GM18505 (cell line): ENCODE data around the gene ANKRD65.
"Not testable (repeated sequence)": the region's sequence is repeated elsewhere in the genome, so short reads cannot be mapped to it uniquely, and the experiment has no call there.

Experiments
- ATAC-seq: cut with Tn5 transposase; IDR thresholded peaks from one replicate; pipeline ENCODE4 v1.9.1; 2021; ENCODE audit not compliant: unreplicated experiment
- POLR2A ChIP-seq: IDR thresholded peaks from 4 replicates; pipeline ENCODE4 v1.6.1; 2011; ENCODE audit warnings: borderline replicate concordance; ENCODE audit not compliant: insufficient read depth, insufficient read length; ENCODE audit errors: extremely low read depth

ANKRD65 gene

DNA sequence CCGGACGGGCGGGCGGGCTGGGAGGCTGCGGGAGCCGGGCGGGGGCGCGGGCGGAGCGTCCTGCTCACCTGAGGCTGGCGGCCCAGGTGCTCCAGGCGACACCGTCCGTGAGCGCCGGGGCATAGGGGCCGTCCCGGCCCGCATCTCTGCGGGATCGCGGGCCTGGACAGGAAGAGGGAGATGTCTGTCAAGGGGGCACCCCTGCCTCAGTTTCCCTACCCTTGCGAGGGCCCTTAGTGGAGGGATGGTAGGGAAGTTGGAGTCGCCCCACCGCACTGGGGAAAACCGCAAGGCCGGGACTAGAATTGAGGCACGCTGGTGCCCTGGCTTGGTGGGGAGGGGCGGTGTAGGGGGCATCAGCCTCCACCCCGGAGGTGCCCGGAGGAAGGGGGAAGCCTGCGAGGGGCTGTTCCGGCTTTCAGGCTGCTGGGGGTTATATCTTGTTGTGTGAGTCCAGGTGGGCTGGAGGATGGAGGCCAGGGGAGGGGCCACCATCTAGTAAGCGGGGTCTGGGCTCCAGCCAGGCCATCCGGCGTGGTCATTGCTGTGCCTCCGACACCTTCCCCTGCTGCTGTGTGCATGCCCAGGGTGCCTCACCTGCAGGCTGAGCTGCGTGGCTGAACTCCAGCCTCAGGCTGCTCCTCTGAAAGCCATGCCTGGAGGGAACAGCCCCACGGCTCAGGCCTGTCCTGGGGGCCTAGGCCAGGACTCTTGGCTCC, 15.0 kb upstream of the ANKRD65 start:
- no peak for ATAC-seq
- no peak for TF ChIP-seq POLR2A

DNA sequence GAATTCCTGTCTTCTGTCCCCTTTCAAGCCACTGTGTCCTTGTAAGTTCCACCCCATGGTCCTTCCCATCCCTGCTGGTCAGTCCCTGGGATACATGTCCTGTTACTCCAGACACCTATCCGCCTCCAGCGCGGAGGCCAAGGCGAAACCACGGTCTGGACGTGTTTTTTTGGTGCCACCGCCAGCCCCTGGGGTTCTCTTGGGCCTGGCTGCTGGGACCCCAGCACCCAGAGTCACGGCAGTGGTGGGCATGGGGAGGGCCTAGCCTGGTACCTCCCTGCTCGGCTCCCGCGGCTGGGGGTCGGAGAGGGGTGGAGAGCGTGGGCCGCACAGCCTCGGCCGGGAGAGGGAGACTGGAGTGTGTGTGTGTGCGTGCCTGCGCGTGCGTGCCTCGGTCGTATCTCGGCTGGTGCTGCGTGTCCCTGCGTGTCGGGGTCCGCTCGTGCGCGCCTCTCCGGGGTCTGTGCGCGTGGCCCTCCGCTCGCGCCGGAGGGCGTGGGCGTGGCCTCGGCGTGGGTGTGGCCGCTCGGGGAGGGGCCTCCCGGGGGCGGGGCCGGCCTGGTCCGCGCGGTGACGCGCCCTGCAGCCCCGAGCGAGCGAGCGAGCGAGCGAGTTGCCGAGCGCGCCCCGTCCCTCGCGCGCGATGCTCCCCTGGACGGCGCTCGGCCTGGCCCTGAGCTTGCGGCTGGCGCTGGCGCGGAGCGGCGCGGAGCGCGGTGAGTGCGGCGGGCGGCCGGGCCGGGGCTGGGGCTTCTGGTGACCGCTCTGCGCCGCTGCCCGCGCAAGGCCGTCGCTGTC, 14.2 kb upstream of the ANKRD65 start, which contains the start of gene VWA1:
VWA1 (plus strand) TSS at position 585 of the 798 bp plus-strand sequence; CDS start at position 644, 59 bp downstream.
- no peak for ATAC-seq
- no peak for TF ChIP-seq POLR2A

DNA sequence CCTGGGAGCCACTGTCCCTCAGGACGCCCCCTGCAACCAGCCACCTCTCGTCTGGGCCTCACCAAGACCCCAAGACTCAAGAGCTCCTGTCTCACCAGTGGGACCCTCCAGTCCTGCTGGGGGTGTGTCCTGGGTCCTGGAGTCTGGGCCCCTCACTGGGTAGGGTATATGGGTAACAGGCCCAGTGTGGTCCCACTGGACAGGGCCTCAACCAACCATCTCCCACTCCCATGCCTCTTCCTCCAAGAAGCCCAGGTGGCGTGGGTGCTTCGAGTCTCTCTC, 13.7 kb upstream of the ANKRD65 start:
- TF ChIP-seq POLR2A: no peak
- ATAC-seq: no peak

DNA sequence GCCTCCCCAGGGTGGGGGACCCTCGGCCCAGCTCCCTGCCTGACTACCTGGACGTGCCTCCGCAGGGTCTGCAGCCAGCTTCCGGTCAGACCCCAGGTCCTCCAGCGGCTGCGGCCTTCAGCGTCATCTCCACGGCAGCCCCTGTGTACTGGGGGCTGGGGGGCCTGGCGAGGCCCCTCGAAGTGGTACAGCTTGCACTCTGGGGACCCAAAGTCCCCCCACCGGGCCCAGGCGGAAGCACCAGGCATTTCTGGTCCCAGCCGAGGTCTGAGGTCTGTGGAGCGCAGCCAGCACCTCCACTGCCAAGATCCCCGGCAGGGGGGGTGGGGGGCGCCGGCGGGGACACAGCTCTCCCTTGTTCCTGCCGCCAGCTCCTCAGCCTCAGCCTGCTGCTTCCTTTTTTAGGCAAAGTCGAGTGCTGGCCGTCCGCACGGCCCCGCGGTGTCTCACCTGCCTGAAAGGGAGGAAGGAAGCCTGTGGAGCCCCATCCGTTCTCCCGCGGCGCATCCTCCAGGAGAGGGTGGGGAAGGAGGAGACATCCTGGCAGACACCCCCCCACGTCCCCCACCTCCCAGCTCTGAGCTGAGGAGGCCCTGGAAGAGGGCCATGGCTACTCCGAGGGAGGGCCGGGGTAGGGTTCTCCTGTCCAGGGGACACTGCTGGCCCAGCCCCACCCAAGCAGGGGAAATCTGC, 13.2 kb upstream of the ANKRD65 start:
- TF ChIP-seq POLR2A: no peak

DNA sequence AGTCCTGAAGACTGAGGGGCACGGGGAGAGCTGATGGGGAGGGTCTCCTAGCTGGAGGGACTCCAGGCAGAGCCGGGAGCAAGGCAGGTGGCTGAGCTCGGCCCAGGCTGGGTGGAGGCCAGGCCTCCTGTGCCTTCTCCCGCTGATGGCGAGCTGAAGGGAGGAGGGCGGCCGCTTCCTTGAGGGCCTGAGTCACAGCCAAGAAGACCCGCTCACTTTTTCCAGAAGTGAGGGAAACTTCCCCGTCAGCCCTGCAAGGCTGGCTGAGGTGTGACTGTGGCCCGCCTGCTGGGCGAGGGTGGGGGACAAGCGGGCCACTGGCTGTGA, 12.7 kb upstream of the ANKRD65 start:
- ATAC-seq: no peak
- TF ChIP-seq POLR2A: no peak

More for the DNA sequence above, 13.2 kb upstream of the ANKRD65 start:
- ATAC-seq: no peak

DNA sequence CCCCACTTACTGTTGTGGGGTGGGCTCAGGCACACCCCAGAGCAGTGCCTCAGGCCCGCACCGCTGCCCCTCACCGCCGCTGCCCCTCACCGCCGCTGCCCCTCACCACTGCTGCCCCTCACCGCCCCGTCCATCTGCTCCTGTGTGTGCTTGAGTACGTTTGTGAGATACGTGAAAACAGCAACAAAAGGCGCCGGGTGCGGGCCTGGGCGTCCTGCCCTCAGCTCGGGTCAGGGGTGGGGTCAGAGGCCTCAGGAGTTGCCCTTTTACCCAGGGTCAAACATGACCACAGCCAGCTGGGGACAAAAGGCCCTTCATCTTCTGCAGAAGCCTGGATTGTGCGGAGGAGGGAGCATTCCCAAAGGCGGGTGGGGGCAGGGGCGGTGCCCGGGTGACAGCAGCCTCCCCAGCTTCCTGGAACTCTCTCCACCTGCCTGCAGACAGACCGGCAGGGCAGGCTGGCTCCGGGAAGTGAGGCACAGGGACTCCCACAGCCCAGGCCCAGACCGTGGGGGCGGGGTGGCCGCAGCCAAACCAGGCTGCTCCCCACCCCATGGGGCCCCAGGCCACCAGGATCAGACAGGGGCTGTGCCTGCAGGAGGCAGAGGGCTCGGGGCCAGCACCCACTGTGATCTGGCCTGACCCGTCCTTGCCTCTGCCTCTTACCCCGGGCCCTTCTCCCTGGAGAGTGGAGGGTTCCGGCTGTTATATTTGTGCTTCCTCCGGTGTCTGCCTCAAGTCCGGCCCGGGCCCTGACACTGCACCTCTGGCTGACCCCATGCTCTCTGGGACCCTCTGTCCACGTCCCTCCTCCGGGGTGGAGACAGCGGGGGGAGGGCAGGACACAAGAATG, 12.1 kb upstream of the ANKRD65 start:
- no peak for TF ChIP-seq POLR2A
- ATAC-seq: no peak

DNA sequence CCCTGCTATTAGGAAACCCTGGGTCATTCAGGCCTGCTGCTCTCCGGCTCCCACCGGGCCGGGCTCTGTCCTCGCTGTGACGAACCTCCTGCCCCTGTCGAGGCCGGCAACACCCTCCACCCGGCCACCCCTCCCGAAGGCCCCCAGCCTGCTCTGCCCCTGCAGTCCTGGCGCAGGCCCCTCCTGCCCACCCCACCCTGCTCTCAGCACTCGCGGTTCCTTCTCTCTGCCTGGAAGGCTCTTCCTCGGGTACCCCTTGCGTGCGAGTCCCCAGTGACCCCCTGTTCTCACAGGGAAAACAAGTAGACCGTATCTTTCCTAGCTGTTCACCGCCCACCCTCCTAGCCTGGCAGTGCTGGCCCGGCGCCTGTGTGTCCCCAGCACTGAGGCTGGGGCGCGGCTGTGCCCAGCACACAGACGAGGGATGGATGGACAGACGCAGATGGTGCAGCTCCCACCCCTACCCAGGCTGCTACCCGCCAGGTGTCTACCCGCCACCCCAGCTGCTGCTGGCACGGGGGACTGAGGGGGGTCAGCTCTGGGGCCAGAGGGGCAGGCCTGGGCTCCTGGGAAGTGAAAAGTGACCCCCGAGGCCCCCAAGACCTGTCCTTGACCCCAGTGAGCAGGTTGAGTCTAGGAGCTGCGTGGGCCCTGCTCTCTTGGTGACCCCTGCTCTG, 11.3 kb upstream of the ANKRD65 start:
- no peak for TF ChIP-seq POLR2A
- ATAC-seq: no peak

DNA sequence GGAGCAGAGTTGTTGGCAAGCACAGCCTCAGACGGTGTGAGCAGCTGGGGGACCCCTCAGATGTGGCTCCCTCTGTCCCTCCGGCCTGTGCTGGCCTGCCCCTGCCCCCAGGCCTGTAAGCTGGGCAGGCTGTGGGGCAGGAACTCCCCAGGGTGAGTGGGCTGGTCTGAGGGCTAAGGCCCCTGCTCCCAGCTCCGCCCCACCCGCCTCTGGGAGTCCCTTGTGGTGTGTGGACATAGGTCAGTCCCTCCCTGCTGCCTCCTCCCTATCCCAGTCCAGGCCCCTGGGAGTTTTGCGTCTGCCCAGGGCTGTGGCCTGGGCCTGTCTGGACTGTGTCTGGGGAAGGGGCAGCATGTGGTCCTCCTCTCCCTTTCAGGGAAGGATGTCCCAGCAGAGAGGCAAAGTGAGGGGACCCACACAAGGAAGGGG, 10.8 kb upstream of the ANKRD65 start:
- no peak for ATAC-seq
- TF ChIP-seq POLR2A: no peak

DNA sequence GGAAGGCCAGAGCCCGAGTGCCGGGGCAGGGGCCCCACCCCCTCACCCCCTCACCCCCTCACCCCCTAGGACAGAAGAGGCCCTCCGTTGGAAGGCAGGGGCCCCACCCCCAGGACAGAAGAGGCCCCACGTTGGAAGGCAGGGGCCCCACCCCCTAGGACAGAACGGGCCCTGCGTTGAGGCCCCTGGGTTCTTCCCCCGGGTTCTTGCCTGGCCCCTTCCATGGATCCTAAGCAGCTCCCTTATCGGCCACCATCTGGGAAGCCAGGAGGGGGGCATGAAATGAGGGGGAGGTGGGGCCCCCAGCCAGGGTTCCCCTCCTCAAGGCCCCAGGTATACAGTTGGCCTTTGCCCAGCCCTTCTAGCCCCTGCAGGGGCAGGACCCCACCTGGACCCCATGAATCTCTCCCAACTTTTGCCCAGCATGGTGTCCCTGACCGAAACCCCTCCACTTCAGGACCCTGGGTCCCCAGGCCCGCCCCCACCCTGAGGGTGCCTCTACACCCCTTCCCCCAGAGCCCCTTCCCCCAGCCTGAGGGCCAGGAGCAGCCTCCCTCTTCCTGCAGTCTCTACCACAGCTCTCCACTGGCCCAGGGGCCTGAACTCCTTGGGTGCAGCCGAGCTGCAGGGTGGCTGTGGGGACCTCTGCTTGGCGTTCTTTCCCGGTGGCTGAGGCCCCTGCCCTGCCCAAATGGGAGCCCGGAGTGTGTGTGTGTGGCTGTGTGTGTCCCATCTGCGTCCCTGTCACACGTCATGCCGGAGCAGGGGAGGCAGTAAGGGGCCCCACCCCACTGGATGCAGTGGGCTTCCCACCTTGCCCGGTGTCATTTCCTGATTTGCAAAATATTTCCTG, 10.1 kb upstream of the ANKRD65 start:
- no peak for TF ChIP-seq POLR2A
- no peak for ATAC-seq

DNA sequence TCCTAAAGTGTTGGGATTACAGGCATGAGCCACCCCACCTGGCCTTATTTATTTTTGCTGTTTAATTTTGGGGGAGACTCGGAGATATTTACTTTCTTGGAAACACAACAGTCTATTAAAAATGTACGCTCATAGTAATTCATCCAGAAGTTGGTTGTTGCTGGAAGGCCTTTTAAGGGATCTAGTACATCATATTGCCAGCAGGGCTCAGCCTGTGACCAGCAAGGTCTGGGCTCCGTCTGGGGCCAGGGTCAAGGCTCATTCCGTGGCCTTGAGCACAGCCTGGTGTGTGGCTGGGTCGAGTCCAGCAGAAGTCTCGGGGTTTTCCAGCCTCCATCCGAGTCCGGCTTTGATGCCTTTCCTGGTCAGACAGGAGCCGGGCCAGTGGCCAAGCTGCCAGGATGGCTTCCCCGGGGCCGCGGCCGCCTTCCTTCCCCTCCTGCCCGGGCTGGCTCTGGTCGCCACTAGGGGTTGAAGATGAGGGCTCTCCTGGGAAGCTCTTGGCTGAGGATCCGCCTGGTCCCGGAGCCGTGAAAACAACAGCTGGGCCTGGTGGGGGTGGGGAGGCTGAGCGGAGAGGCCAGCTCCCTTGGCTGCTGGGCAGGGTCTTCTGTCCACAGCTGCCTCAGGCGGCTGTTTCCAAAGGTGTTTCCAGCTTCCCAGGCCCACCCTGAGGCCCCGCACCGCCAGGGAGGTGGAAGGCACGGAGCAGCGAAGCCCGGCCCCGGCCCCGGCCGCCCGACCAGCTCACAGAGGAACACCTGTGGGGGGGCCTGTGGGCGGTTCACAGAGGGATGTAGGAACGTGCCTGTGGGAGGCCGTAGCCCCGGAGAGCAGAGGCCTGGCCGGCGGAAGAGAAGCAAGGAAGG, 9.3 kb upstream of the ANKRD65 start:
- TF ChIP-seq POLR2A: no peak
- ATAC-seq: no peak

DNA sequence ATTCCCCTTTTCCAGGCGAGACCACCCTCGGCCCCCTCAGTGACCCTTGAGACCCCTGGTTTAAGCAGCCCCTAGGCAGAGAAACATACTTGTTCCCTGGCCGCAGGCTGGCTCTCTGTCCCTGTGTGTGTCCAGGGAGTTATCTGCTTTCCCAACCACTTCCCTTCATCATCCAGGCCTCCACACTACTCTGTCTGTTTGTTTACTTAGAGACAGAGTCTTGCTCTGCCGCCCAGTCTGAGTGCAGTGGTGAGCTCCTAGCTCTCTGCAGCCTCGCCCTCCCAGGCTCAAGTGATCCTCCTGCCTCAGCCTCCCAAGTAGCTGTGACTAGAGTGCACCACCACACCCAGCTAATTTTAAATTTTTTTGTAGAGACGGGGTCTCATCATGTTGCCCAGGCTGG, 8.6 kb upstream of the ANKRD65 start:
- ATAC-seq: no peak
- no peak for TF ChIP-seq POLR2A

DNA sequence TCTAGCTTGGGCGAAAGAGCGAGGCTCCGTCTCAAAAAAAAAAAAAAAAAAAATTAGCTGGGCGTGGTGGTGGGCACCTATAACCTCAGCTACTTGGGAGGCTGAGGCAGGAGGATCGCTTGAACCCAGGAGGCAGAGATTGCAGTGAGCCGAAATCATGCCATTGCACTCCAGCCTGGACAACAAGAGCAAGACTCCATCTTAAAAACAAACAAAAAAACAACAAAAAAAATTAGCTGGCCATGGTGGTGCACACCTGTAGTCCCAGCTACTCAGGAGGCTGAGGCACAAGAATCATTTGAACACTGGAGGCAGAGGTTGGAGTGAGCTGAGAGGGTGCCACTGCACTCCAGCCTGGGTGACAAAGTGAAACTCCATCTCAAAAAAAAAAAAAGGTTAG, 7.9 kb upstream of the ANKRD65 start:
- not testable (repeated sequence) for ATAC-seq
